Endothelial cell of umbilical vein (primary cell): ENCODE results near the gene CCDC172. TPM values are rescaled to one million over a fixed set of nuclear protein-coding genes. Genes with fewer than 3 reads are reported as not detected.

ENCODE experiments used
- BruUV-seq: library from RNA; stranded (reverse); fragments of 400-500 nt; replicated peaks from 2 replicates; lab custom pipeline; 2021; lab: Mats Ljungman, UMichigan
- CTCF ChIA-PET: fragments of 300-600, 350-600 bp; sonication (Branson Sonifier 250); formaldehyde crosslinking; loops from one replicate; lab custom pipeline; 2021; ENCODE audit warnings: antibody characterized with exemption, inconsistent platforms; lab: Charles Lee
- POLR2A ChIA-PET: fragments of 300-600, 350-600 bp; sonication (Branson Sonifier 250); formaldehyde crosslinking; loops from one replicate; lab custom pipeline; 2021; ENCODE audit warnings: antibody characterized with exemption, inconsistent platforms; lab: Charles Lee
- DNase-seq: peaks from one replicate; pipeline ENCODE4 v3.0.0-alpha.2; 2011; ENCODE audit warnings: low read depth, low spot score
- FAIRE-seq: peaks from 2 replicates; lab custom pipeline; 2011; peaks lifted over from hg19 to GRCh38; lab: Jason Lieb, UNC
- H2AFZ ChIP-seq: 2 replicates; pipeline ENCODE4 v1.6.0; 2012; ENCODE audit warnings: low read depth, low read length, control low read depth, inconsistent platforms
- H3K27ac ChIP-seq: 2 replicates; pipeline ENCODE4 v1.5.1; 2011; ENCODE audit warnings: low read depth, mild to moderate bottlenecking, control low read depth, low read length, moderate library complexity; ENCODE audit not compliant: insufficient read depth
- H3K27me3 ChIP-seq, 2 experiments: 2 replicates each; pipeline versions ENCODE4 v1.6.0 to v1.6.1; 2011; ENCODE audit warnings: low read length in 2 of 2, mixed read lengths in 1 of 2; ENCODE audit not compliant: control insufficient read depth in 2 of 2, insufficient read depth in 2 of 2
- H3K36me3 ChIP-seq, 2 experiments: 2 replicates in 1 of 2; 3 replicates in 1 of 2; pipeline ENCODE4 v1.5.1; 2011; ENCODE audit warnings: low read length in 2 of 2, mild to moderate bottlenecking in 1 of 2, moderate library complexity in 1 of 2; ENCODE audit not compliant: control insufficient read depth in 2 of 2, insufficient read depth in 2 of 2; ENCODE audit errors: extremely low read depth in 1 of 2
- H3K4me1 ChIP-seq: 3 replicates; pipeline ENCODE4 v1.5.1; 2011; ENCODE audit warnings: mild to moderate bottlenecking, low read length; ENCODE audit not compliant: control insufficient read depth, insufficient read depth; ENCODE audit errors: extremely low read depth
- H3K4me2 ChIP-seq: 2 replicates; pipeline ENCODE4 v1.6.1; 2011; ENCODE audit warnings: low read length, control low read depth, mixed read lengths; ENCODE audit not compliant: insufficient read depth
- H3K4me3 ChIP-seq, 3 experiments: fragments of 200-600 bp in 1 of 3; sonication (generic), shearing (Covaris generic) in 1 of 3; replicated peaks in 1 of 3; 2 replicates each; pipeline ENCODE4 v1.5.1; 2011 to 2016; ENCODE audit warnings: control low read depth in 3 of 3, low read length in 3 of 3, mild to moderate bottlenecking in 2 of 3, inconsistent platforms in 1 of 3, low read depth in 1 of 3, moderate library complexity in 1 of 3; ENCODE audit not compliant: insufficient read depth in 1 of 3
- H3K79me2 ChIP-seq: 2 replicates; pipeline ENCODE4 v1.6.0; 2012; ENCODE audit warnings: low read length, inconsistent platforms; ENCODE audit not compliant: control insufficient read depth, insufficient read depth
- H3K9ac ChIP-seq: replicated peaks from 2 replicates; pipeline ENCODE3; 2011; ENCODE audit warnings: low read length, control low read depth; ENCODE audit not compliant: insufficient read depth; ENCODE audit errors: extremely low read depth
- H3K9me1 ChIP-seq: replicated peaks from 3 replicates; pipeline ENCODE4 v1.6.0; 2011; ENCODE audit warnings: mild to moderate bottlenecking, low read length; ENCODE audit not compliant: control insufficient read depth, insufficient read depth; ENCODE audit errors: extremely low read depth
- H3K9me3 ChIP-seq: replicated peaks from 2 replicates; pipeline ENCODE4 v1.5.1; 2012; ENCODE audit warnings: low read length, inconsistent platforms; ENCODE audit not compliant: control insufficient read depth, insufficient read depth
- H4K20me1 ChIP-seq: replicated peaks from 2 replicates; pipeline ENCODE3; 2011; ENCODE audit warnings: mild to moderate bottlenecking, low read length; ENCODE audit not compliant: control insufficient read depth, insufficient read depth; ENCODE audit errors: extremely low read depth
- CTCF ChIP-seq, 2 donors: IDR thresholded peaks; 1 replicate in 1 of 2; 2 replicates in 1 of 2; pipeline ENCODE4 v1.5.1; 2011; ENCODE audit warnings: low read length in 2 of 2, mild to moderate bottlenecking in 2 of 2, moderate library complexity in 2 of 2, control low read depth in 1 of 2, inconsistent platforms in 1 of 2, low read depth in 1 of 2; ENCODE audit not compliant: insufficient read depth in 1 of 2; ENCODE audit errors: extremely low read depth in 1 of 2
- EZH2 ChIP-seq: IDR thresholded peaks from 2 replicates; pipeline ENCODE4 v1.6.1; 2012; ENCODE audit warnings: borderline replicate concordance, low read depth, mild to moderate bottlenecking, moderate library complexity, low read length, inconsistent platforms; ENCODE audit not compliant: severe bottlenecking
- FOS ChIP-seq: IDR thresholded peaks from 2 replicates; pipeline ENCODE4 v1.6.1; 2011; ENCODE audit warnings: mild to moderate bottlenecking, low read length, moderate library complexity, borderline replicate concordance; ENCODE audit not compliant: insufficient read depth
- GATA2 ChIP-seq: IDR thresholded peaks from 2 replicates; pipeline ENCODE4 v1.7.0; 2011; ENCODE audit warnings: low read depth, mild to moderate bottlenecking, moderate library complexity, mixed read lengths, low read length; ENCODE audit not compliant: insufficient read length, insufficient read depth
- JUN ChIP-seq: IDR thresholded peaks from 2 replicates; pipeline ENCODE4 v1.6.1; 2011; ENCODE audit warnings: borderline replicate concordance, low read depth; ENCODE audit not compliant: insufficient read length, insufficient read depth
- MAX ChIP-seq: IDR thresholded peaks from 2 replicates; pipeline ENCODE4 v1.6.1; 2011; ENCODE audit not compliant: insufficient read depth, insufficient read length
- MYC ChIP-seq: IDR thresholded peaks from one replicate; pipeline ENCODE4 v1.6.1; 2011; ENCODE audit warnings: mild to moderate bottlenecking, low read depth, low read length
- POLR2A ChIP-seq: IDR thresholded peaks from 2 replicates; pipeline ENCODE4 v1.6.1; 2012; ENCODE audit warnings: low read depth, mild to moderate bottlenecking, control low read depth, low read length
- POLR2AphosphoS5 ChIP-seq: IDR thresholded peaks from 2 replicates; pipeline ENCODE4 v1.6.1; 2012; ENCODE audit warnings: low read depth, mild to moderate bottlenecking, control low read depth, low read length, moderate library complexity; ENCODE audit not compliant: insufficient read depth
- dilution Hi-C: fragments of 300-500 bp; cut with MboI; formaldehyde crosslinking; loops from one replicate; pipeline ENCODE4 v1.15.0; 2019; ENCODE audit warnings: low sequenced_read_pairs; ENCODE audit not compliant: extremely low pct_ligation_motif_present
- intact Hi-C: fragments of 100-400 bp; cut with micrococcal nuclease; formaldehyde crosslinking; loops from one replicate; pipeline ENCODE4 v1.10.0; 2022
- polyA plus RNA-seq, 4 experiments: library from polyadenylated mRNA; depleted of rRNA in 3 of 4; stranded (reverse) in 3 of 4; unstranded in 1 of 4; fragments of >200 nt; gene quantifications; 2 replicates each; pipeline versions ENCODE4 v1.2.1 to v1.2.3, GENCODE V29; 2011 to 2012; ENCODE audit warnings: missing spikeins in 1 of 4
- total RNA-seq: library from RNA; stranded (reverse); gene quantifications from 2 replicates; pipeline ENCODE4 v1.2.3, GENCODE V29; 2021

CCDC172 gene
- total and polyA plus RNA-seq, 2 donors (not counting 3 experiments of a cell fraction or from before 2014, with no cell fraction given), result not detected

GRCh38 chr10:116281775-116282174 lies 42.5 kb upstream of the CCDC172 start:
- ChIA-PET CTCF (no interaction called here), POLR2A (no interaction called here)
- Histone ChIP-seq H3K36me3 (no peaks in the 10 kb centered on the region), H3K9me1 (no peaks in the 10 kb centered on the region), H3K4me3 (no peak overlapping the region), H3K4me2 (no peak overlapping the region), H4K20me1 (no peaks in the 10 kb centered on the region), H3K4me1 (no peaks in the 10 kb centered on the region), H3K9ac (no peak overlapping the region), H3K27ac (no peak overlapping the region), H3K9me3 (no peaks in the 10 kb centered on the region), H3K27me3 (no peaks in the 10 kb centered on the region), H2AFZ (no peak overlapping the region), H3K79me2 (no peaks in the 10 kb centered on the region)
- FAIRE-seq (no peak), DNase-seq (no peak)
- BruUV-seq, result no TSS peak
- dilution Hi-C loops, result no loop called here
- intact Hi-C loops, result no loop called here
- TF ChIP-seq EZH2 (no peak), FOS (no peak), GATA2 (no peak), POLR2AphosphoS5 (no peak), CTCF (IDR thresholded peaks at IDR 0.05; ENCODE audit: extremely low read depth in 1 of 2, insufficient read depth in 1 of 2, low read depth in 1 of 2, low read length in 2 of 2) (no peak), POLR2A (no peak), MYC (no peak), MAX (no peak), JUN (no peak)
